ENCODE measurements around the gene RIOK3. TPM values are rescaled to one million over a fixed set of nuclear protein-coding genes. Genes with fewer than 3 reads are reported as not detected.

Gene RIOK3
- total RNA-seq, 3 donors from 2014 or later (not counting 1 experiment from before 2014, with no cell fraction given) = 164 to 233 (median 182) TPM

GRCh38 chr18:23502516-23503037 lies 49.5 kb downstream of the RIOK3 start:
- TF ChIP-seq CTCF (IDR thresholded peaks at IDR 0.05) = no peak
- no peak for DNase-seq
- Histone ChIP-seq H3K4me3 (ENCODE audit: low read length) (peak overlapping the region; percentile 73), H3K27me3 (ENCODE audit: control insufficient read depth, insufficient read depth, low read length) (no peaks in the 10 kb centered on the region), H3K9me3 (ENCODE audit: control insufficient read depth, insufficient read depth, low read length) (no peaks in the 10 kb centered on the region), H3K36me3 (ENCODE audit: control insufficient read depth, insufficient read depth, low read length) (peaks cover 3% of the 10 kb centered on the region), H3K4me1 (ENCODE audit: control insufficient read depth, insufficient read depth, low read length) (peaks cover 47% of the 10 kb centered on the region), H3K27ac (ENCODE audit: low read length) (peak overlapping the region; percentile 90)
- WGBS (ENCODE audit: insufficient coverage) = 40% methylated on average over 6 of the region's 6 CpGs
- Mint-ChIP-seq H3K4me3 (peak overlapping the region; percentile 86), H3K27ac (peak overlapping the region; percentile 88 to 94), H3K36me3 (no peaks in the 10 kb centered on the region), H3K9me3 (no peaks in the 10 kb centered on the region), H3K4me1 (peaks cover 54 to 56% of the 10 kb centered on the region in 2 donors), H3K27me3 (ENCODE audit: low read depth in 2 of 2) (no peaks in the 10 kb centered on the region)
- intact Hi-C loops (cut with micrococcal nuclease) = loop anchor here (2.0 to 5.0 kb wide), 2 partner anchors 50 to 70 kb away; partner anchors contain the start of gene RIOK3
- no peak for ATAC-seq

- H3K27ac ChIP-seq (ENCODE audit: low read length) = peak within 1 kb of the TSS; percentile 90
- intact Hi-C loops (cut with micrococcal nuclease) = loop anchor here (2.0 to 5.0 kb wide), 2 partner anchors 50 to 69 kb away; partner anchors contain the start of gene RIOK3
- H3K27me3 ChIP-seq (ENCODE audit: control insufficient read depth, insufficient read depth, low read length) = no peaks in the 10 kb centered on the region
- Mint-ChIP-seq H3K36me3 (no peaks in the 10 kb centered on the region), H3K4me1 (peaks cover 53 to 55% of the 10 kb centered on the region in 2 donors), H3K27ac (peak within 1 kb of the TSS; percentile 94), H3K27me3 (ENCODE audit: low read depth in 2 of 2) (no peaks in the 10 kb centered on the region), H3K9me3 (no peaks in the 10 kb centered on the region), H3K4me3 (peak within 1 kb of the TSS; percentile 98)
- no peak for TF ChIP-seq CTCF (IDR thresholded peaks at IDR 0.05)
- H3K9me3 ChIP-seq (ENCODE audit: control insufficient read depth, insufficient read depth, low read length) = no peaks in the 10 kb centered on the region
- under 1% methylated on average over 110 of the region's 110 CpGs for WGBS (ENCODE audit: insufficient coverage)
- H3K4me3 ChIP-seq (ENCODE audit: low read length) = peak within 1 kb of the TSS; percentile 81
- peak; percentile 89 to 97 (median 91) for ATAC-seq
- peak; percentile 97 to 98 for DNase-seq
- peaks cover 47% of the 10 kb centered on the region for H3K4me1 ChIP-seq (ENCODE audit: control insufficient read depth, insufficient read depth, low read length)
- H3K36me3 ChIP-seq (ENCODE audit: control insufficient read depth, insufficient read depth, low read length) = peaks cover 4% of the 10 kb centered on the region
Measured at GRCh38 chr18:23503038-23503962, 50.2 kb downstream of the RIOK3 start, which contains the start of gene RMC1. RMC1 (plus strand) TSS chr18:23503511; CDS start chr18:23503619, 108 bp downstream.

GRCh38 chr18:23503963-23504344 lies 50.9 kb downstream of the RIOK3 start:
- peak overlapping the region; percentile 98 for H3K4me3 Mint-ChIP-seq
- 2% methylated on average over 21 of the region's 21 CpGs for WGBS (ENCODE audit: insufficient coverage)
- Histone ChIP-seq H3K4me1 (ENCODE audit: control insufficient read depth, insufficient read depth, low read length) (peaks cover 42% of the 10 kb centered on the region), H3K27ac (ENCODE audit: low read length) (peak overlapping the region; percentile 64), H3K4me3 (ENCODE audit: low read length) (peak overlapping the region; percentile 81), H3K9me3 (ENCODE audit: control insufficient read depth, insufficient read depth, low read length) (no peaks in the 10 kb centered on the region), H3K27me3 (ENCODE audit: control insufficient read depth, insufficient read depth, low read length) (no peaks in the 10 kb centered on the region), H3K36me3 (ENCODE audit: control insufficient read depth, insufficient read depth, low read length) (peaks cover 9% of the 10 kb centered on the region)
- H3K27me3 Mint-ChIP-seq (ENCODE audit: low read depth in 2 of 2) = no peaks in the 10 kb centered on the region
- ATAC-seq (no peak), DNase-seq (peak in 1 of 2 donors; percentile 45)
- peaks cover 52 to 54% of the 10 kb centered on the region in 2 donors for H3K4me1 Mint-ChIP-seq
- H3K27ac Mint-ChIP-seq = peak overlapping the region; percentile 94
- intact Hi-C loops (cut with micrococcal nuclease) = loop anchor here (1.0 to 5.0 kb wide), 3 partner anchors 51 to 82 kb away; partner anchors contain the start of genes NPC1 and RIOK3
- TF ChIP-seq CTCF (IDR thresholded peaks at IDR 0.05) = no peak
- peaks cover 5% of the 10 kb centered on the region for H3K36me3 Mint-ChIP-seq
- H3K9me3 Mint-ChIP-seq = no peaks in the 10 kb centered on the region
